ENCODE results near the gene DCTN3. TPM values are rescaled to one million over a fixed set of nuclear protein-coding genes. Genes with fewer than 3 reads are reported as not detected.
"Not testable (repeated sequence)": the region's sequence is repeated elsewhere in the genome, so short reads cannot be mapped to it uniquely, and the experiment has no call there.

DCTN3 gene
- total RNA-seq, 1 donor from 2014 or later: 61.5 TPM

GRCh38 chr9:34647651-34648050 is 27.4 kb upstream of the DCTN3 start:
- DNase-seq (ENCODE audit: low spot score): no peak

GRCh38 chr9:34647084-34647403 is 26.7 kb upstream of the DCTN3 start:
- DNase-seq (ENCODE audit: low spot score): no peak

- peak; percentile 99 for DNase-seq (ENCODE audit: low spot score)
Measured at GRCh38 chr9:34646211-34647083, 26.2 kb upstream of the DCTN3 start, which contains the start of gene GALT. TSS of gene GALT (plus strand) at chr9:34646675. CDS start at chr9:34646705, 30 bp downstream.

- DNase-seq (ENCODE audit: low spot score): no peak
Measured at GRCh38 chr9:34644766-34645314, 24.5 kb upstream of the DCTN3 start.

- no peak for DNase-seq (ENCODE audit: low spot score)
Measured at GRCh38 chr9:34642679-34643078, 22.4 kb upstream of the DCTN3 start.

GRCh38 chr9:34639322-34639721 is 19.0 kb upstream of the DCTN3 start:
- not testable (repeated sequence) for DNase-seq (ENCODE audit: low spot score)

GRCh38 chr9:34638138-34638445 is 17.8 kb upstream of the DCTN3 start:
- DNase-seq (ENCODE audit: low spot score): no peak

- DNase-seq (ENCODE audit: low spot score): peak; percentile 99
Measured at GRCh38 chr9:34637356-34638137, 17.3 kb upstream of the DCTN3 start, which contains the start of gene SIGMAR1. TSS of gene SIGMAR1 (minus strand) at chr9:34637787. CDS start at chr9:34637697, 90 bp downstream.

GRCh38 chr9:34636791-34637355 is 16.6 kb upstream of the DCTN3 start:
- DNase-seq (ENCODE audit: low spot score): no peak

- no peak for DNase-seq (ENCODE audit: low spot score)
Measured at GRCh38 chr9:34635556-34635955, 15.3 kb upstream of the DCTN3 start.

GRCh38 chr9:34634551-34635248 is 14.4 kb upstream of the DCTN3 start:
- no peak for DNase-seq (ENCODE audit: low spot score)

- DNase-seq (ENCODE audit: low spot score): no peak
Measured at GRCh38 chr9:34633851-34634550, 13.7 kb upstream of the DCTN3 start.

- DNase-seq (ENCODE audit: low spot score): no peak
Measured at GRCh38 chr9:34633166-34633565, 12.9 kb upstream of the DCTN3 start.

- DNase-seq (ENCODE audit: low spot score): no peak
Measured at GRCh38 chr9:34630402-34631154, 10.3 kb upstream of the DCTN3 start.

- DNase-seq (ENCODE audit: low spot score): no peak
Measured at GRCh38 chr9:34629491-34629808, 9.2 kb upstream of the DCTN3 start.

- DNase-seq (ENCODE audit: low spot score): no peak
Measured at GRCh38 chr9:34628656-34629490, 8.6 kb upstream of the DCTN3 start, which contains the start of gene ARID3C. TSS of gene ARID3C (minus strand) at chr9:34629066. CDS start at chr9:34628014, 1,052 bp downstream.

- DNase-seq (ENCODE audit: low spot score): no peak
Measured at GRCh38 chr9:34627716-34628655, 7.7 kb upstream of the DCTN3 start.

- no peak for DNase-seq (ENCODE audit: low spot score)
Measured at GRCh38 chr9:34625186-34625486, 4.8 kb upstream of the DCTN3 start.
